HG02642 (cell line): ENCODE measurements around the gene SPATA16.
"Not testable (repeated sequence)": the region's sequence is repeated elsewhere in the genome, so short reads cannot be mapped to it uniquely, and the experiment has no call there.

Source experiments
- ATAC-seq: cut with Tn5 transposase; IDR thresholded peaks from one replicate; pipeline ENCODE4 v1.9.1; 2021; ENCODE audit warnings: mild to moderate bottlenecking; ENCODE audit not compliant: unreplicated experiment, poor library complexity

SPATA16 gene

GRCh38 chr3:172904711-172905373 is 236.2 kb downstream of the SPATA16 start:
- no peak for ATAC-seq

GRCh38 chr3:172903642-172904320 is 237.3 kb downstream of the SPATA16 start:
- ATAC-seq = no peak

- no peak for ATAC-seq
Measured at GRCh38 chr3:172892158-172892557, 248.9 kb downstream of the SPATA16 start.

- ATAC-seq = no peak
Measured at GRCh38 chr3:172885704-172886103, 255.3 kb downstream of the SPATA16 start.

GRCh38 chr3:172882563-172882962 is 258.5 kb downstream of the SPATA16 start:
- ATAC-seq = no peak

GRCh38 chr3:172879381-172879780 is 261.7 kb downstream of the SPATA16 start:
- ATAC-seq = not testable (repeated sequence)

- no peak for ATAC-seq
Measured at GRCh38 chr3:172877011-172877410, 264.0 kb downstream of the SPATA16 start.

GRCh38 chr3:172876297-172876696 is 264.7 kb downstream of the SPATA16 start:
- ATAC-seq = no peak

GRCh38 chr3:172875039-172875438 is 266.0 kb downstream of the SPATA16 start:
- no peak for ATAC-seq

GRCh38 chr3:172869784-172870518 is 271.1 kb downstream of the SPATA16 start:
- ATAC-seq = no peak

- no peak for ATAC-seq
Measured at GRCh38 chr3:172869368-172869771, 271.7 kb downstream of the SPATA16 start.

GRCh38 chr3:172868582-172869200 is 272.3 kb downstream of the SPATA16 start:
- no peak for ATAC-seq

GRCh38 chr3:172866726-172867350 is 274.2 kb downstream of the SPATA16 start:
- ATAC-seq = not testable (repeated sequence)

- ATAC-seq = no peak
Measured at GRCh38 chr3:172859041-172859440, 282.0 kb downstream of the SPATA16 start.

GRCh38 chr3:172856795-172857742 is 284.0 kb downstream of the SPATA16 start:
- ATAC-seq = no peak

GRCh38 chr3:172855037-172855436 is 286.0 kb downstream of the SPATA16 start:
- no peak for ATAC-seq

- ATAC-seq = no peak
Measured at GRCh38 chr3:172853921-172854666, 286.9 kb downstream of the SPATA16 start.

GRCh38 chr3:172853005-172853404 is 288.0 kb downstream of the SPATA16 start:
- ATAC-seq = no peak

GRCh38 chr3:172848910-172849309 is 292.1 kb downstream of the SPATA16 start:
- ATAC-seq = no peak
